ENCODE measurements around the gene ORM2.

GRCh38 chr9:114283551-114284111 is 46.0 kb upstream of the ORM2 start:
- no peak for TF ChIP-seq CTCF (IDR thresholded peaks at IDR 0.05)
- TF ChIP-seq POLR2A (IDR thresholded peaks at IDR 0.05) = no peak

Measured in esophagus squamous epithelium (tissue), 4 donors.